K562 (cell line): ENCODE results near the gene GPR153. TPM values are rescaled to one million over a fixed set of nuclear protein-coding genes. Genes with fewer than 3 reads are reported as not detected.

Experiments
- ATAC-seq: fragments of 200-7000 bp; cut with Tn5 transposase; 3 replicates; pipeline ENCODE4 v1.9.1; 2020; ENCODE audit warnings: moderate library complexity
- BruUV-seq: library from RNA; stranded (reverse); fragments of 400-500 nt; replicated peaks from 2 replicates; lab custom pipeline; 2021; lab: Mats Ljungman, UMichigan
- CTCF ChIA-PET: fragments of 300-600 bp; formaldehyde crosslinking; extraction: SDS; loops from one replicate; lab custom pipeline; 2021; ENCODE audit warnings: low intra/inter-chr PET ratio; lab: Yijun Ruan, JAX
- POLR2A ChIA-PET: fragments of 300-600, 350-650 bp; sonication (Branson Sonifier 250); formaldehyde crosslinking; extraction: SDS; loops from one replicate; lab custom pipeline; 2021; ENCODE audit warnings: antibody characterized with exemption, inconsistent platforms; lab: Yijun Ruan, JAX
- DNase-seq, 4 experiments: peaks; one replicate each; pipeline versions ENCODE4 v3.0.0 to v3.0.0-alpha.2; 2011 to 2018; ENCODE audit warnings: low spot score in 3 of 4, mixed read lengths in 3 of 4; ENCODE audit errors: extremely low read depth in 1 of 4
- FAIRE-seq: peaks from 2 replicates; lab custom pipeline; 2011; peaks lifted over from hg19 to GRCh38; lab: Jason Lieb, UNC
- H2AFZ ChIP-seq: 2 replicates; pipeline ENCODE4 v1.6.0; 2011; ENCODE audit warnings: low read depth, low read length, control low read depth, inconsistent platforms
- H3K27ac ChIP-seq: fragments of 200-600 bp; 3 replicates; pipeline ENCODE4 v1.8.0; 2011; ENCODE audit warnings: low read depth, mild to moderate bottlenecking, control low read depth, inconsistent platforms, low read length, moderate library complexity, mixed read lengths; ENCODE audit errors: extremely low read depth
- H3K27me3 ChIP-seq, 2 experiments: fragments of 300-600 bp in 1 of 2; 2 replicates in 1 of 2; 3 replicates in 1 of 2; pipeline versions ENCODE4 v1.6.0 to v1.8.0; 2011; ENCODE audit warnings: inconsistent platforms in 2 of 2, low read length in 2 of 2, mild to moderate bottlenecking in 1 of 2, mixed read lengths in 1 of 2, moderate library complexity in 1 of 2; ENCODE audit not compliant: control insufficient read depth in 2 of 2, insufficient read depth in 2 of 2
- H3K36me3 ChIP-seq: fragments of 300-600 bp; 3 replicates; pipeline ENCODE4 v1.8.0; 2011; ENCODE audit warnings: mild to moderate bottlenecking, low read length, inconsistent platforms; ENCODE audit not compliant: control insufficient read depth, insufficient read depth
- H3K4me1 ChIP-seq, 2 experiments: fragments of 200-600 bp in 1 of 2; replicated peaks in 1 of 2; 2 replicates in 1 of 2; 3 replicates in 1 of 2; pipeline versions ENCODE4 v1.5.1 to v1.8.0; 2011; ENCODE audit warnings: inconsistent platforms in 2 of 2, low read length in 2 of 2, mild to moderate bottlenecking in 1 of 2, mixed read lengths in 1 of 2, moderate library complexity in 1 of 2; ENCODE audit not compliant: control insufficient read depth in 2 of 2, insufficient read depth in 2 of 2
- H3K4me2 ChIP-seq: 2 replicates; pipeline ENCODE4 v1.6.1; 2011; ENCODE audit warnings: low read length, control low read depth, inconsistent platforms, mixed read lengths; ENCODE audit not compliant: insufficient read depth
- H3K4me3 ChIP-seq: fragments of 200-600 bp; sonication (generic), shearing (Covaris generic); 2 replicates; pipeline ENCODE4 v1.5.1; 2016; ENCODE audit warnings: control low read depth, inconsistent platforms
- H3K79me2 ChIP-seq: fragments of 200-600 bp; 3 replicates; pipeline ENCODE4 v1.8.0; 2011; ENCODE audit warnings: low read length, inconsistent platforms; ENCODE audit not compliant: control insufficient read depth, insufficient read depth
- H3K9ac ChIP-seq, 2 experiments: 2 replicates each; pipeline versions ENCODE4 v1.6.0 to v1.6.1; 2011; ENCODE audit warnings: low read depth in 2 of 2, low read length in 2 of 2, control low read depth in 1 of 2, inconsistent platforms in 1 of 2, mild to moderate bottlenecking in 1 of 2, mixed read lengths in 1 of 2; ENCODE audit not compliant: insufficient read depth in 1 of 2
- H3K9me1 ChIP-seq: one replicate; pipeline ENCODE4 v1.6.0; 2011; ENCODE audit warnings: inconsistent platforms, mild to moderate bottlenecking, low read length, moderate library complexity; ENCODE audit not compliant: control insufficient read depth, insufficient read depth
- H3K9me3 ChIP-seq: replicated peaks from 2 replicates; pipeline ENCODE4 v1.5.1; 2011; ENCODE audit warnings: low read depth, low read length, inconsistent platforms; ENCODE audit not compliant: control insufficient read depth, insufficient read depth
- H4K20me1 ChIP-seq: replicated peaks from 2 replicates; pipeline ENCODE4 v1.6.1; 2011; ENCODE audit warnings: low read length, inconsistent platforms, mixed read lengths; ENCODE audit not compliant: control insufficient read depth, insufficient read depth
- CBX5 ChIP-seq: IDR thresholded peaks from 2 replicates; pipeline ENCODE4 v1.6.1; 2014; ENCODE audit warnings: low read depth, borderline replicate concordance
- DEAF1 ChIP-seq: fragments of 450-650 bp; formaldehyde crosslinking; IDR thresholded peaks from 2 replicates; pipeline ENCODE4 v1.4.0; 2020; ENCODE audit warnings: mild to moderate bottlenecking, moderate library complexity
- DIDO1 ChIP-seq: fragments of 450-650 bp; IDR thresholded peaks from 2 replicates; pipeline ENCODE4 v1.6.1; 2016; ENCODE audit warnings: low read depth, missing biosample characterization, missing genetic modification characterization
- EZH2 ChIP-seq: IDR thresholded peaks from 2 replicates; pipeline ENCODE4 v1.6.1; 2012; ENCODE audit warnings: low read depth, mild to moderate bottlenecking, inconsistent platforms, low read length, borderline replicate concordance
- HCFC1 ChIP-seq: IDR thresholded peaks from 2 replicates; pipeline ENCODE4 v1.6.1; 2012; ENCODE audit warnings: low read depth, low read length, improper control_type of control experiment
- JUNB ChIP-seq: fragments of 450-650 bp; formaldehyde crosslinking; conservative IDR thresholded peaks from 2 replicates; pipeline ENCODE4 v1.4.0; 2020; ENCODE audit warnings: mild to moderate bottlenecking
- PKNOX1 ChIP-seq: fragments of 450-650 bp; IDR thresholded peaks from 2 replicates; pipeline ENCODE4 v1.6.1; 2016
- RBM25 ChIP-seq: fragments of 200-400 bp; formaldehyde crosslinking; IDR thresholded peaks from 2 replicates; pipeline ENCODE4 v1.6.1; 2018; ENCODE audit warnings: low read length, low read depth, moderate library complexity; ENCODE audit not compliant: severe bottlenecking
- SNIP1 ChIP-seq: fragments of 450-650 bp; IDR thresholded peaks from 2 replicates; pipeline ENCODE4 v1.7.1; 2017; ENCODE audit warnings: low read depth, mild to moderate bottlenecking
- SRSF1 ChIP-seq: fragments of 200-400 bp; formaldehyde crosslinking; IDR thresholded peaks from 2 replicates; pipeline ENCODE4 v1.6.1; 2017; ENCODE audit warnings: mild to moderate bottlenecking, low read depth, low read length, moderate library complexity
- TSC22D4 ChIP-seq: fragments of 450-650 bp; IDR thresholded peaks from 2 replicates; pipeline ENCODE4 v1.6.1; 2016; ENCODE audit warnings: missing genetic modification characterization, missing biosample characterization, control low read depth
- ZNF140 ChIP-seq: fragments of 250-450 bp; sonication (Bioruptor Pico); IDR thresholded peaks from 2 replicates; pipeline ENCODE4 v1.8.0; 2021; ENCODE audit warnings: moderate library complexity, mild to moderate bottlenecking, inconsistent platforms
- WGBS: fragments of 100-300 bp; shearing (Covaris generic); methylation state at CpG from one replicate; pipeline ENCODE4 v1.1.6; 2016; ENCODE audit warnings: low coverage, mixed read lengths; ENCODE audit not compliant: insufficient coverage; ENCODE audit errors: missing lambda C conversion rate; 5-methylcytosine and 5-hydroxymethylcytosine counted together
- in situ Hi-C: fragments of 300-500 bp; cut with MboI; formaldehyde crosslinking; loops from 4 replicates; pipeline ENCODE4 v1.15.0; 2018; ENCODE audit warnings: inconsistent platforms, mixed read lengths
- intact Hi-C: fragments of 100-400 bp; cut with micrococcal nuclease; formaldehyde crosslinking; loops from 2 replicates; pipeline ENCODE4 v1.14.2; 2022
- polyA plus RNA-seq, 8 experiments: library from polyadenylated mRNA; depleted of rRNA in 4 of 8; stranded (reverse) in 5 of 8; unstranded in 3 of 8; fragments of >200 nt; fragmentation: Nextera tagmentation in 2 of 8; fragmentation: Illumina TruSeq in 1 of 8; extraction: Ambion mirVana in 2 of 8; extraction: Trizol in 1 of 8; gene quantifications; 2 replicates each; pipeline versions ENCODE4 v1.2.1 to v1.2.3, GENCODE V29; 2011 to 2014; ENCODE audit warnings: inconsistent platforms in 1 of 8, missing spikeins in 1 of 8
- total RNA-seq, 7 experiments: library from RNA; depleted of rRNA in 6 of 7; stranded (reverse); fragments of >200 nt in 6 of 7; fragmentation: Illumina TruSeq in 2 of 7; extraction: Trizol in 2 of 7; gene quantifications; 2 replicates each; pipeline versions ENCODE4 v1.2.1 to v1.2.3, GENCODE V29; 2011 to 2021; ENCODE audit warnings: low replicate concordance in 1 of 7
- TF ChIP-seq, protein P1 (sequence below): sonication (generic); formaldehyde crosslinking; IDR thresholded peaks from 2 replicates; pipeline ENCODE4 v1.8.1; 2023; ENCODE audit warnings: missing genetic modification reagents, mild to moderate bottlenecking, borderline replicate concordance

Gene GPR153
- total and polyA plus RNA-seq, 9 of the 15 experiments (the other 6 are each of a cell fraction or from before 2014, with no cell fraction given): 0.01 to 1.5 (median 0.51) TPM

GRCh38 chr1:6248932-6249738, 11.8 kb downstream of the GPR153 start:
- intact Hi-C loops: no loop called here
- peaks cover 5 to 63% of the 10 kb centered on the region in 2 experiments; a peak in 3 of 5 replicates for H3K4me1 ChIP-seq
- ATAC-seq (0 out of 3 replicates have a peak, but pooled peaks have one; percentile 2), FAIRE-seq (no peak), DNase-seq (peak; percentile 65 to 87 (median 78))
- H3K4me3 ChIP-seq: no peak overlapping the region
- H3K27ac ChIP-seq: no peak overlapping the region
- ChIA-PET CTCF (interaction anchor here (1.0 to 6.6 kb wide), 4 partner anchors 31 to 156 kb away, joined by 4 to 131 read pairs (median 7); no protein-coding TSS in a partner anchor), POLR2A (interaction anchor here (1.3 kb wide), 1 partner anchor 88 kb away, joined by 3 read pairs; no protein-coding TSS in a partner anchor)
- in situ Hi-C loops: loop anchor here (5.0 kb wide), 1 partner anchor 98 kb away; no protein-coding TSS in a partner anchor
- BruUV-seq: no TSS peak
- H3K79me2 ChIP-seq: no peaks in the 10 kb centered on the region
- H3K4me2 ChIP-seq: no peak overlapping the region; the same call in 1 of the 2 replicates
- H2AFZ ChIP-seq: no peak overlapping the region
- no peaks in the 10 kb centered on the region for H3K36me3 ChIP-seq
- H4K20me1 ChIP-seq: peaks cover 60% of the 10 kb centered on the region
- H3K9ac ChIP-seq: 0 out of 4 replicates have a peak overlapping the region, but pooled peaks of 1 of the 2 experiments have one; percentile 28
- peaks cover 17 to 61% of the 10 kb centered on the region in 2 experiments; a peak in 4 of 5 replicates for H3K27me3 ChIP-seq
- peaks cover 7% of the 10 kb centered on the region for H3K9me1 ChIP-seq
- 16% methylated on average over 70 of the region's 96 CpGs for WGBS
- H3K9me3 ChIP-seq: no peaks in the 10 kb centered on the region
- no peak for TF ChIP-seq CBX5
- no peak for TF ChIP-seq HCFC1
- TF ChIP-seq RBM25: no peak
- no peak for TF ChIP-seq DEAF1 (CRISPR knock-in tag)
- TF ChIP-seq, protein P1, sequence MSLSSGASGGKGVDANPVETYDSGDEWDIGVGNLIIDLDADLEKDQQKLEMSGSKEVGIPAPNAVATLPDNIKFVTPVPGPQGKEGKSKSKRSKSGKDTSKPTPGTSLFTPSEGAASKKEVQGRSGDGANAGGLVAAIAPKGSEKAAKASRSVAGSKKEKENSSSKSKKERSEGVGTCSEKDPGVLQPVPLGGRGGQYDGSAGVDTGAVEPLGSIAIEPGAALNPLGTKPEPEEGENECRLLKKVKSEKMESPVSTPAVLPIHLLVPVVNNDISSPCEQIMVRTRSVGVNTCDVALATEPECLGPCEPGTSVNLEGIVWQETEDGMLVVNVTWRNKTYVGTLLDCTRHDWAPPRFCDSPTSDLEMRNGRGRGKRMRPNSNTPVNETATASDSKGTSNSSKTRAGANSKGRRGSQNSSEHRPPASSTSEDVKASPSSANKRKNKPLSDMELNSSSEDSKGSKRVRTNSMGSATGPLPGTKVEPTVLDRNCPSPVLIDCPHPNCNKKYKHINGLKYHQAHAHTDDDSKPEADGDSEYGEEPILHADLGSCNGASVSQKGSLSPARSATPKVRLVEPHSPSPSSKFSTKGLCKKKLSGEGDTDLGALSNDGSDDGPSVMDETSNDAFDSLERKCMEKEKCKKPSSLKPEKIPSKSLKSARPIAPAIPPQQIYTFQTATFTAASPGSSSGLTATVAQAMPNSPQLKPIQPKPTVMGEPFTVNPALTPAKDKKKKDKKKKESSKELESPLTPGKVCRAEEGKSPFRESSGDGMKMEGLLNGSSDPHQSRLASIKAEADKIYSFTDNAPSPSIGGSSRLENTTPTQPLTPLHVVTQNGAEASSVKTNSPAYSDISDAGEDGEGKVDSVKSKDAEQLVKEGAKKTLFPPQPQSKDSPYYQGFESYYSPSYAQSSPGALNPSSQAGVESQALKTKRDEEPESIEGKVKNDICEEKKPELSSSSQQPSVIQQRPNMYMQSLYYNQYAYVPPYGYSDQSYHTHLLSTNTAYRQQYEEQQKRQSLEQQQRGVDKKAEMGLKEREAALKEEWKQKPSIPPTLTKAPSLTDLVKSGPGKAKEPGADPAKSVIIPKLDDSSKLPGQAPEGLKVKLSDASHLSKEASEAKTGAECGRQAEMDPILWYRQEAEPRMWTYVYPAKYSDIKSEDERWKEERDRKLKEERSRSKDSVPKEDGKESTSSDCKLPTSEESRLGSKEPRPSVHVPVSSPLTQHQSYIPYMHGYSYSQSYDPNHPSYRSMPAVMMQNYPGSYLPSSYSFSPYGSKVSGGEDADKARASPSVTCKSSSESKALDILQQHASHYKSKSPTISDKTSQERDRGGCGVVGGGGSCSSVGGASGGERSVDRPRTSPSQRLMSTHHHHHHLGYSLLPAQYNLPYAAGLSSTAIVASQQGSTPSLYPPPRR (CRISPR knock-in tag): no peak
- no peak for TF ChIP-seq TSC22D4
- peak; percentile 47 for TF ChIP-seq PKNOX1
- TF ChIP-seq SNIP1: no peak
- no peak for TF ChIP-seq JUNB (CRISPR knock-in tag)
- TF ChIP-seq DIDO1: no peak
- no peak for TF ChIP-seq ZNF140 (CRISPR knock-in tag)
- no peak for TF ChIP-seq EZH2
- TF ChIP-seq SRSF1: no peak
